Measurements from ENCODE around the gene HAPLN2. TPM values are rescaled to one million over a fixed set of nuclear protein-coding genes. Genes with fewer than 3 reads are reported as not detected.
A peak's percentile ranks its signal among the peaks of the same experiment; 100 is the strongest.

HAPLN2 gene
- total and polyA plus RNA-seq, 2 of the 8 experiments (the other 6 are each of a cell fraction or from before 2014, with no cell fraction given), result 0.19 to 0.51 TPM

GRCh38 chr1:156641761-156642264, 22.6 kb downstream of the HAPLN2 start, which contains the start of gene BCAN:
BCAN (plus strand) TSS chr1:156642117; CDS start chr1:156646055, 3,938 bp downstream.
- TF ChIP-seq TBP (IDR thresholded peaks at IDR 0.05; ENCODE audit: low read depth, low read length) (peak; percentile 53), KDM4A (IDR thresholded peaks at IDR 0.05; ENCODE audit: low read depth, low read length, severe bottlenecking) (peak; percentile 21), CBX5 (IDR thresholded peaks at IDR 0.05; ENCODE audit: low read depth, low read length) (no peak), SIN3A (conservative IDR thresholded peaks at IDR 0.05 in 1 of 2, IDR thresholded peaks at IDR 0.05 in 1 of 2; ENCODE audit: low read depth in 1 of 2, low read length in 2 of 2) (peak in 1 of 2 experiments; percentile 51; a peak in 1 of 4 replicates)
- WGBS, 2 experiments (ENCODE audit: extremely low coverage in 1 of 2, insufficient coverage in 1 of 2, insufficient read length in 1 of 2, insufficient replicate concordance in 2 of 2, low coverage in 1 of 2, low lambda C conversion rate in 2 of 2, missing lambda C conversion rate in 1 of 2), result 2% methylated on average over 14 of the region's 46 CpGs; no CpG with 5 or more reads in 1 of the 2 experiments
- POLR2A ChIA-PET (ENCODE audit: partially characterized antibody), result interaction anchor here (0.7 to 3.6 kb wide), 9 partner anchors 11 to 186 kb away, joined by 3 to 13 read pairs (median 4); partner anchors contain the start of gene HDGF
- Histone ChIP-seq H3K9me3 (ENCODE audit: insufficient read depth in 2 of 2, low read depth in 1 of 2, low read length in 1 of 2) (no peaks in the 10 kb centered on the region), H3K27me3 (replicated peaks in 1 of 4; ENCODE audit: control insufficient read depth in 3 of 4, extremely low read depth in 1 of 4, insufficient read depth in 3 of 4, low read length in 3 of 4) (peaks cover 11 to 83% (median 63%) of the 10 kb centered on the region in 4 experiments), H4K8ac (ENCODE audit: extremely low read depth, insufficient read depth, low read length) (peak within 1 kb of the TSS; percentile 62; the same call in 1 of the 2 replicates), H2BK20ac (ENCODE audit: low read length) (no peak within 1 kb of the TSS), H3K18ac (ENCODE audit: extremely low read depth, low read length) (peak within 1 kb of the TSS; percentile 67), H2BK12ac (ENCODE audit: low read depth, low read length) (peak within 1 kb of the TSS; percentile 50; the same call in 1 of the 2 replicates), H2AK5ac (ENCODE audit: low read depth, low read length) (no peak within 1 kb of the TSS; the same call in 1 of the 2 replicates), H3K9ac (replicated peaks in 1 of 4; ENCODE audit: extremely low read depth in 1 of 4, low read depth in 3 of 4, low read length in 3 of 4) (peak within 1 kb of the TSS in 1 of 4 experiments; percentile 54; a peak in 2 of 7 replicates), H3K4me2 (ENCODE audit: insufficient read depth in 1 of 2, low read depth in 2 of 2, low read length in 2 of 2) (peak within 1 kb of the TSS; percentile 77 to 95), H4K5ac (ENCODE audit: insufficient read length, low read depth, low read length) (no peak within 1 kb of the TSS), H3K4ac (replicated peaks; ENCODE audit: insufficient read length, low read depth, low read length) (no peak within 1 kb of the TSS), H3K27ac (ENCODE audit: low read depth, low read length) (no peak within 1 kb of the TSS), H3K23ac (ENCODE audit: insufficient read length) (no peak within 1 kb of the TSS), H3K23me2 (ENCODE audit: low read depth, low read length) (peaks cover 12% of the 10 kb centered on the region; the same call in 1 of the 2 replicates), H4K20me1 (replicated peaks in 1 of 2; ENCODE audit: control insufficient read depth in 1 of 2, insufficient read depth in 2 of 2, low read length in 2 of 2) (peaks cover 0 to 4% of the 10 kb centered on the region in 2 experiments), H4K91ac (replicated peaks; ENCODE audit: insufficient read length, low read length) (no peak within 1 kb of the TSS), H3K79me2 (ENCODE audit: control insufficient read depth in 1 of 2, insufficient read depth in 2 of 2, low read length in 2 of 2) (no peaks in the 10 kb centered on the region), H3K79me1 (ENCODE audit: low read depth, low read length) (no peaks in the 10 kb centered on the region), H3K14ac (ENCODE audit: insufficient read length) (no peak within 1 kb of the TSS), H3K56ac (replicated peaks; ENCODE audit: insufficient read length, low read depth, low read length) (no peak within 1 kb of the TSS), H2BK15ac (ENCODE audit: low read length) (no peak within 1 kb of the TSS), H2BK120ac (replicated peaks; ENCODE audit: low read depth, low read length) (no peak within 1 kb of the TSS), H2AFZ (ENCODE audit: low read length) (no peak within 1 kb of the TSS), H3K36me3 (ENCODE audit: control insufficient read depth in 2 of 4, insufficient read depth in 4 of 4, low read length in 3 of 4) (no peaks in the 10 kb centered on the region), H3K4me3 (ENCODE audit: extremely low read depth in 1 of 4, insufficient read depth in 2 of 4, low read depth in 3 of 4, low read length in 4 of 4) (peak within 1 kb of the TSS; percentile 26 to 72 (median 53)), H3K4me1 (replicated peaks in 1 of 4; ENCODE audit: control insufficient read depth in 3 of 4, insufficient read depth in 4 of 4, low read length in 3 of 4) (peaks cover 5 to 22% (median 15%) of the 10 kb centered on the region in 4 experiments), H2BK5ac (ENCODE audit: low read depth, low read length) (no peak within 1 kb of the TSS; the same call in 1 of the 2 replicates)
- CTCF ChIA-PET (ENCODE audit: partially characterized antibody), result interaction anchor here (0.6 to 43.0 kb wide), 10 partner anchors 10 to 156 kb away, joined by 3 to 868 read pairs (median 13); partner anchors contain the start of genes CRABP2, HAPLN2 and NES
- FAIRE-seq, result no peak
- peak in 1 of 2 experiments; percentile 80 for DNase-seq (ENCODE audit: low read depth in 1 of 2, low spot score in 2 of 2)

All from H1 (cell line).